KMS-11 (cell line): ENCODE measurements around the gene KMT2D.

Experiments
- H2AFZ ChIP-seq: fragments of 200-600 bp; sonication (generic); 2 replicates; pipeline ENCODE4 v1.6.1; 2016; ENCODE audit warnings: antibody characterized with exemption, mixed run types, low read depth
- H3K27ac ChIP-seq: fragments of 200-600 bp; sonication (generic); 2 replicates; pipeline ENCODE4 v1.6.1; 2016; ENCODE audit warnings: mild to moderate bottlenecking, mixed run types
- H3K27me3 ChIP-seq: fragments of 200-600 bp; sonication (generic); 2 replicates; pipeline ENCODE4 v1.6.1; 2017; ENCODE audit warnings: mild to moderate bottlenecking, low read depth, mixed run types, moderate library complexity; ENCODE audit not compliant: insufficient read depth
- H3K36me3 ChIP-seq: fragments of 200-600 bp; sonication (generic); 2 replicates; pipeline ENCODE4 v1.6.1; 2017; ENCODE audit warnings: mild to moderate bottlenecking, mixed run types; ENCODE audit not compliant: insufficient read depth
- H3K4me1 ChIP-seq: fragments of 200-600 bp; sonication (generic); 2 replicates; pipeline ENCODE4 v1.6.1; 2016; ENCODE audit warnings: mild to moderate bottlenecking, low read depth, mixed run types; ENCODE audit not compliant: poor library complexity, severe bottlenecking
- H3K4me2 ChIP-seq: fragments of 200-600 bp; sonication (generic); 2 replicates; pipeline ENCODE4 v1.7.0; 2016; ENCODE audit warnings: mild to moderate bottlenecking, mixed run types
- H3K4me3 ChIP-seq: fragments of 200-600 bp; sonication (generic); IDR thresholded peaks from 2 replicates; pipeline ENCODE4 v1.6.1; 2017; ENCODE audit warnings: low read depth, low read length, mixed read lengths; ENCODE audit not compliant: insufficient read depth
- H3K79me2 ChIP-seq: fragments of 200-600 bp; sonication (generic); 2 replicates; pipeline ENCODE4 v1.6.1; 2016; ENCODE audit warnings: low read depth, mixed run types; ENCODE audit not compliant: insufficient read depth
- H3K9ac ChIP-seq: fragments of 200-600 bp; sonication (generic); 2 replicates; pipeline ENCODE4 v1.6.1; 2016; ENCODE audit warnings: mild to moderate bottlenecking, mixed run types
- H4K20me1 ChIP-seq: fragments of 200-600 bp; sonication (generic); 2 replicates; pipeline ENCODE4 v1.6.1; 2016; ENCODE audit warnings: mild to moderate bottlenecking, mixed run types; ENCODE audit not compliant: insufficient read depth
- TF ChIP-seq, protein P1 (sequence below): fragments of 200-600 bp; sonication (generic); conservative IDR thresholded peaks from 2 replicates; pipeline ENCODE4 v1.6.1; 2017; ENCODE audit warnings: low read depth, mild to moderate bottlenecking, antibody characterized with exemption, low read length, moderate library complexity, mixed read lengths

KMT2D gene

DNA sequence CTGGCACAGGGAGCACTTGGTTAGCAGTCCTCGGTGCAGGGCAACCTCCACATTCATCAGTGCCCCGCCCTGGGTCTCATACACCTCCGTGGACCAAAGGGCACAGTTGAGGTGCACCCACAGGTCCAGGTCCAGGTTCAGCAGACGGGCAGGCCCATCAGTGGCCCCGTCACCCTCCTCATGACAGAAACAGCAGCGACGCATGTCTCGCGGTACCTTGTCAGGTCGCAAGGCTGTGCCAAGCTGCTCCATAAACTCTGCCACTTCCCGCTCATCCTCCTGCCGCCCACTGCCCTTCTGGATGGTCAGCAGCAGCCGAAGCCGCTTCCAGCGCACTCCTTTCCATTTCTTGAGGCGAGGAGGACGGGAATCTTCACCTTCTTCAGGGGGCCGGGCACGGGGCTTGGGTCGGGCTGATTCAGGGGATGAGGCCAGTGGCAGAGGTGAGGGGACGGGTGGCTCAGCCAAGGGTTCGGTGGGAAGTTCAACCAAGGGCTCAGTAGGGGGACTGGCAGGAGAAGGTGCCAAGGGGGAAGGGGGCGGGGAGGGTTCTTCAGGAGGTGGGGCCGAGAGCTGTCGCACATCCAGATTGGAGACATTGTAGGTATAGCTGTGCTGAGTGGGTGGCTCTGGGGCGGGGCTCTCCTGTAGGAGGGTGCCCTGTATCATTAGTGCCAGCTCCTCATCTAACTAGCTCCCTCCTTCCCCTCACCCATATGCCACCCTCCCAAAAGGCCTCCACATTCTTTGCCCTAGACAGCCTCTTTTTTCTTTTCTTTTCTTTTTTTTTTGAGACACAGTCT is 33.7 kb downstream of the KMT2D start:
- TF ChIP-seq, protein P1, sequence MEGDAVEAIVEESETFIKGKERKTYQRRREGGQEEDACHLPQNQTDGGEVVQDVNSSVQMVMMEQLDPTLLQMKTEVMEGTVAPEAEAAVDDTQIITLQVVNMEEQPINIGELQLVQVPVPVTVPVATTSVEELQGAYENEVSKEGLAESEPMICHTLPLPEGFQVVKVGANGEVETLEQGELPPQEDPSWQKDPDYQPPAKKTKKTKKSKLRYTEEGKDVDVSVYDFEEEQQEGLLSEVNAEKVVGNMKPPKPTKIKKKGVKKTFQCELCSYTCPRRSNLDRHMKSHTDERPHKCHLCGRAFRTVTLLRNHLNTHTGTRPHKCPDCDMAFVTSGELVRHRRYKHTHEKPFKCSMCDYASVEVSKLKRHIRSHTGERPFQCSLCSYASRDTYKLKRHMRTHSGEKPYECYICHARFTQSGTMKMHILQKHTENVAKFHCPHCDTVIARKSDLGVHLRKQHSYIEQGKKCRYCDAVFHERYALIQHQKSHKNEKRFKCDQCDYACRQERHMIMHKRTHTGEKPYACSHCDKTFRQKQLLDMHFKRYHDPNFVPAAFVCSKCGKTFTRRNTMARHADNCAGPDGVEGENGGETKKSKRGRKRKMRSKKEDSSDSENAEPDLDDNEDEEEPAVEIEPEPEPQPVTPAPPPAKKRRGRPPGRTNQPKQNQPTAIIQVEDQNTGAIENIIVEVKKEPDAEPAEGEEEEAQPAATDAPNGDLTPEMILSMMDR = no peak
- Histone ChIP-seq H3K27me3 (no peaks in the 10 kb centered on the region), H3K4me2 (no peak overlapping the region), H4K20me1 (no peaks in the 10 kb centered on the region), H3K4me1 (no peaks in the 10 kb centered on the region), H3K4me3 (no peak overlapping the region), H3K27ac (no peak overlapping the region), H3K79me2 (no peaks in the 10 kb centered on the region), H2AFZ (no peak overlapping the region), H3K9ac (no peak overlapping the region), H3K36me3 (peaks cover 7% of the 10 kb centered on the region; the same call in 1 of the 2 replicates)

GRCh38 chr12:49026101-49026500 is 34.5 kb downstream of the KMT2D start:
- Histone ChIP-seq H3K4me2 (no peak overlapping the region), H3K36me3 (peaks cover 7% of the 10 kb centered on the region; the same call in 1 of the 2 replicates), H2AFZ (no peak overlapping the region), H3K27me3 (no peaks in the 10 kb centered on the region), H3K4me1 (no peaks in the 10 kb centered on the region), H4K20me1 (no peaks in the 10 kb centered on the region), H3K4me3 (no peak overlapping the region), H3K9ac (no peak overlapping the region), H3K27ac (no peak overlapping the region), H3K79me2 (no peaks in the 10 kb centered on the region)
- TF ChIP-seq, protein P1 = no peak

DNA sequence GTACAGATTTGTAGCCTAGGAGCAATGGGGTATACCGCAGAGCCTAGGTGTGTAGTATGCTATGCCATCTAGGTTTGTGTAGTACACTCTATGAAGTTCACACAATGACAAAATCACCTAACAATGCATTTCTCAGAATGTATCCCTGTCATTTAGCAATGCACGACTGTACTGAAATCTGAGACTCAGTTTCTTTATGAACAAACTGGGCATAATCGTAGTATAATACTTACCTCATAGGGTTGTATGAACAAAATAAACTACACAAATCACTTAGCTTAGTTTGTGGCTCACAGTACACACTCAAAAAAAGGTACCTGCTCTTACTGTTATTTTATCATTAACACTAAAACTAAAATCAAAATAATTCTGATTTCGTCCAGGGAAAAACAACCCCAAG is 35.1 kb downstream of the KMT2D start:
- Histone ChIP-seq H3K27ac (no peak overlapping the region), H2AFZ (no peak overlapping the region), H3K9ac (no peak overlapping the region), H4K20me1 (no peaks in the 10 kb centered on the region), H3K36me3 (peaks cover 7% of the 10 kb centered on the region; the same call in 1 of the 2 replicates), H3K4me2 (no peak overlapping the region), H3K79me2 (no peaks in the 10 kb centered on the region), H3K4me3 (no peak overlapping the region), H3K27me3 (no peaks in the 10 kb centered on the region), H3K4me1 (no peaks in the 10 kb centered on the region)
- TF ChIP-seq, protein P1 = no peak

DNA sequence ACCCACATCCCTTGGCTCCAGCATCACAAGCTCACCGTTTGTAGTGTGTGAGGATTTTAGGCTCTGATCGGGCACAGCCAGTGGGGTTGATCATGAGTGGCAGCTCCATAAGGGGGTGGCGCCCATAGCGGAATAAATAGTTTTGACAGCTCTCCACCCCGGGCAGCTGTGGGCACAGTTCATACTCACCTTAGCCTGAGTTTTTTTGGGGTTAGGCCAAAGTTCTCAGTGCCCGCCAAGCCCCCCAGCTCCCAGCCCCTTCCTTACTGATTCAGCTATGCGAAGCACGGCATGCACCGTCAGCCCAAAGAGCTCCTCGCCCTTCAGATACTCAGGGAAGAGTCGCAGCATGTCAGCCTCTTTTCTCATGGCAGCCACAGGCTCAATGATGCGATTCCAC is 36.1 kb downstream of the KMT2D start:
- TF ChIP-seq, protein P1 = no peak
- Histone ChIP-seq H2AFZ (no peak overlapping the region), H3K4me2 (no peak overlapping the region), H3K79me2 (no peaks in the 10 kb centered on the region), H3K4me1 (peaks cover 4% of the 10 kb centered on the region), H3K4me3 (no peak overlapping the region), H4K20me1 (no peaks in the 10 kb centered on the region), H3K27ac (no peak overlapping the region), H3K9ac (no peak overlapping the region), H3K36me3 (peaks cover 7% of the 10 kb centered on the region; the same call in 1 of the 2 replicates), H3K27me3 (no peaks in the 10 kb centered on the region)
